Activated CD4-positive, alpha-beta T cell treated with anti-CD3 and anti-CD28 coated beads for 48 hours (primary cell): ENCODE results near the gene TGM1.

Experiments
- DNase-seq: peaks from one replicate; pipeline ENCODE4 v3.0.0-alpha.2; 2020

TGM1 gene

GRCh38 chr14:24269910-24270536 lies 7.0 kb upstream of the TGM1 start:
- DNase-seq = no peak

GRCh38 chr14:24269368-24269767 lies 6.4 kb upstream of the TGM1 start:
- DNase-seq = no peak

- no peak for DNase-seq
Observed at GRCh38 chr14:24268225-24268624, 5.2 kb upstream of the TGM1 start.

GRCh38 chr14:24267516-24267915 lies 4.5 kb upstream of the TGM1 start:
- no peak for DNase-seq

GRCh38 chr14:24266344-24267244 lies 3.6 kb upstream of the TGM1 start:
- no peak for DNase-seq

- no peak for DNase-seq
Observed at GRCh38 chr14:24264298-24264697, 1.3 kb upstream of the TGM1 start.

GRCh38 chr14:24263848-24264247 lies 871 bp upstream of the TGM1 start:
- no peak for DNase-seq

GRCh38 chr14:24261969-24262327 lies 1.0 kb downstream of the TGM1 start:
- no peak for DNase-seq

GRCh38 chr14:24261256-24261968 lies 1.6 kb downstream of the TGM1 start:
- no peak for DNase-seq

- DNase-seq = no peak
Observed at GRCh38 chr14:24260780-24261157, 2.2 kb downstream of the TGM1 start.

- no peak for DNase-seq
Observed at GRCh38 chr14:24260026-24260779, 2.8 kb downstream of the TGM1 start.

- DNase-seq = no peak
Observed at GRCh38 chr14:24259282-24260025, 3.5 kb downstream of the TGM1 start.

- DNase-seq = no peak
Observed at GRCh38 chr14:24258548-24259265, 4.3 kb downstream of the TGM1 start.

GRCh38 chr14:24258119-24258518 lies 4.9 kb downstream of the TGM1 start:
- no peak for DNase-seq

- DNase-seq = no peak
Observed at GRCh38 chr14:24256960-24257359, 6.0 kb downstream of the TGM1 start.

- DNase-seq = no peak
Observed at GRCh38 chr14:24255931-24256711, 6.9 kb downstream of the TGM1 start.

- no peak for DNase-seq
Observed at GRCh38 chr14:24255438-24255837, 7.5 kb downstream of the TGM1 start.

- no peak for DNase-seq
Observed at GRCh38 chr14:24254630-24255392, 8.2 kb downstream of the TGM1 start.

- DNase-seq = no peak
Observed at GRCh38 chr14:24253936-24254335, 9.0 kb downstream of the TGM1 start.
